Panc1 (cell line): Measurements from ENCODE around the gene MSRB3. TPM values are rescaled to one million over a fixed set of nuclear protein-coding genes. Genes with fewer than 3 reads are reported as not detected.
A peak's percentile ranks its signal among the peaks of the same experiment; 100 is the strongest.

Source experiments
- ATAC-seq: fragments of 200-7000 bp; cut with Tn5 transposase; 2 replicates; pipeline ENCODE4 v1.9.1; 2020; ENCODE audit warnings: mild to moderate bottlenecking, moderate library complexity
- BruUV-seq: library from RNA; stranded (reverse); fragments of 400-500 nt; replicated peaks from 2 replicates; lab custom pipeline; 2021; lab: Mats Ljungman, UMichigan
- CTCF ChIA-PET: fragments of 300-600 bp; sonication (Branson Sonifier 250); formaldehyde crosslinking; loops from one replicate; lab custom pipeline; 2022; ENCODE audit warnings: antibody characterized with exemption; lab: Charles Lee
- POLR2A ChIA-PET: fragments of 300-600 bp; sonication (Branson Sonifier 250); formaldehyde crosslinking; loops from one replicate; lab custom pipeline; 2022; ENCODE audit warnings: antibody characterized with exemption; lab: Charles Lee
- DNase-seq: peaks from one replicate; pipeline ENCODE4 v3.0.0-alpha.2; 2010; ENCODE audit warnings: low read depth, low spot score
- H3K27ac ChIP-seq: 2 replicates; pipeline ENCODE4 v1.5.1; 2011; ENCODE audit warnings: mild to moderate bottlenecking, low read length, inconsistent platforms
- H3K27me3 ChIP-seq: fragments of 200-500 bp; sonication (Bioruptor generic); 2 replicates; pipeline ENCODE4 v1.6.0; 2014; ENCODE audit warnings: low read length, inconsistent platforms; ENCODE audit not compliant: control insufficient read depth, insufficient read depth
- H3K36me3 ChIP-seq: fragments of 200-500 bp; sonication (Bioruptor generic); 2 replicates; pipeline ENCODE4 v1.5.1; 2014; ENCODE audit warnings: inconsistent platforms, mild to moderate bottlenecking, low read length, moderate library complexity; ENCODE audit not compliant: control insufficient read depth, insufficient read depth
- H3K4me1 ChIP-seq: 2 replicates; pipeline ENCODE4 v1.5.1; 2011; ENCODE audit warnings: inconsistent platforms, mild to moderate bottlenecking, low read length, moderate library complexity; ENCODE audit not compliant: control insufficient read depth, insufficient read depth
- H3K4me3 ChIP-seq, 2 experiments: 2 replicates each; pipeline ENCODE4 v1.5.1; 2011 to 2012; ENCODE audit warnings: low read depth in 2 of 2, low read length in 2 of 2, mild to moderate bottlenecking in 2 of 2, inconsistent platforms in 1 of 2, moderate library complexity in 1 of 2
- H3K9me3 ChIP-seq: fragments of 200-500 bp; sonication (Bioruptor generic); 2 replicates; pipeline ENCODE4 v1.5.1; 2014; ENCODE audit warnings: low read depth, mild to moderate bottlenecking, inconsistent platforms, low read length, moderate library complexity; ENCODE audit not compliant: control insufficient read depth, insufficient read depth
- CTCF ChIP-seq: fragments of 450-650 bp; IDR thresholded peaks from 2 replicates; pipeline ENCODE4 v1.5.1; 2017; ENCODE audit warnings: mild to moderate bottlenecking
- POLR2AphosphoS5 ChIP-seq: IDR thresholded peaks from 2 replicates; pipeline ENCODE4 v1.6.1; 2012; ENCODE audit warnings: mild to moderate bottlenecking, low read depth, low read length, moderate library complexity
- REST ChIP-seq, 2 experiments: IDR thresholded peaks; 2 replicates each; pipeline ENCODE4 v1.6.1; 2011 to 2012; ENCODE audit warnings: low read depth in 2 of 2, control low read depth in 1 of 2, low read length in 1 of 2, mild to moderate bottlenecking in 1 of 2, moderate library complexity in 1 of 2; ENCODE audit not compliant: insufficient read depth in 1 of 2
- SIN3A ChIP-seq: IDR thresholded peaks from 2 replicates; pipeline ENCODE4 v1.6.1; 2012; ENCODE audit warnings: low read depth, mild to moderate bottlenecking, low read length, moderate library complexity, borderline replicate concordance; ENCODE audit not compliant: insufficient read depth
- TCF7L2 ChIP-seq: IDR thresholded peaks from 2 replicates; pipeline ENCODE4 v1.6.1; 2011; ENCODE audit warnings: mild to moderate bottlenecking, low read depth, low read length, inconsistent platforms
- in situ Hi-C: cut with HindIII; loops from 2 replicates; pipeline ENCODE4 v1.10.0; 2016; ENCODE audit warnings: low sequenced_read_pairs, low pct_unique_long_range_greater_than_20kb
- intact Hi-C: fragments of 100-400 bp; cut with micrococcal nuclease; formaldehyde crosslinking; loops from one replicate; pipeline ENCODE4 v1.10.0; 2022; ENCODE audit not compliant: unreplicated experiment
- total RNA-seq: library from RNA; stranded (reverse); gene quantifications from one replicate; pipeline ENCODE4 v1.2.1, GENCODE V29; 2021; ENCODE audit not compliant: unreplicated experiment

The MSRB3 gene
- total RNA-seq, 1 experiment from 2014 or later: 89.7 TPM

- Histone ChIP-seq H3K9me3 (no peaks in the 10 kb centered on the region), H3K4me1 (peaks cover 26% of the 10 kb centered on the region), H3K27ac (no peak overlapping the region), H3K4me3 (no peak overlapping the region), H3K27me3 (no peaks in the 10 kb centered on the region), H3K36me3 (no peaks in the 10 kb centered on the region; the same call in 1 of the 2 replicates)
- in situ Hi-C loops: no loop called here
- intact Hi-C loops: no loop called here
- DNase-seq: no peak
- POLR2A ChIA-PET: no interaction called here
- no peak for TF ChIP-seq POLR2AphosphoS5
- TF ChIP-seq REST (IDR thresholded peaks at IDR 0.05; ENCODE audit: insufficient read depth in 1 of 2, low read depth in 2 of 2, low read length in 1 of 2): no peak
- no peak for TF ChIP-seq TCF7L2
- no peak for TF ChIP-seq SIN3A
- no peak for TF ChIP-seq CTCF
- CTCF ChIA-PET: no interaction called here
- ATAC-seq: 0 out of 2 replicates have a peak, but pooled peaks have one; percentile 20
- BruUV-seq: no TSS peak
Observed at GRCh38 chr12:65427646-65428045, 149.2 kb downstream of the MSRB3 start.

GRCh38 chr12:65430006-65430405 lies 151.5 kb downstream of the MSRB3 start:
- Histone ChIP-seq H3K27ac (peak overlapping the region; percentile 72), H3K4me1 (peaks cover 26% of the 10 kb centered on the region), H3K4me3 (no peak overlapping the region), H3K27me3 (no peaks in the 10 kb centered on the region), H3K9me3 (no peaks in the 10 kb centered on the region), H3K36me3 (no peaks in the 10 kb centered on the region; the same call in 1 of the 2 replicates)
- no peak for DNase-seq
- BruUV-seq: no TSS peak
- TF ChIP-seq TCF7L2 (no peak), SIN3A (no peak), POLR2AphosphoS5 (no peak), REST (IDR thresholded peaks at IDR 0.05; ENCODE audit: insufficient read depth in 1 of 2, low read depth in 2 of 2, low read length in 1 of 2) (no peak), CTCF (no peak)
- intact Hi-C loops: no loop called here
- ChIA-PET POLR2A (interaction anchor here (0.6 kb wide), 1 partner anchor 40 kb away, joined by 3 read pairs; no protein-coding TSS in a partner anchor), CTCF (no interaction called here)
- in situ Hi-C loops: no loop called here
- no peak for ATAC-seq
